ENCODE data around the gene ARHGEF16.

The ARHGEF16 gene

GRCh38 chr1:3483801-3484444 lies 29.5 kb downstream of the ARHGEF16 start:
- DNase-seq = no peak

- DNase-seq = no peak
Observed at GRCh38 chr1:3485016-3485415, 30.6 kb downstream of the ARHGEF16 start.

- DNase-seq = no peak
Observed at GRCh38 chr1:3488432-3488831, 34.0 kb downstream of the ARHGEF16 start.

GRCh38 chr1:3490046-3490745 lies 35.7 kb downstream of the ARHGEF16 start:
- DNase-seq = no peak

GRCh38 chr1:3491291-3492246 lies 37.1 kb downstream of the ARHGEF16 start:
- DNase-seq = peak in 1 of 2 experiments; percentile 17

GRCh38 chr1:3492545-3493246 lies 38.2 kb downstream of the ARHGEF16 start:
- DNase-seq = no peak

- DNase-seq = no peak
Observed at GRCh38 chr1:3494321-3495308, 40.1 kb downstream of the ARHGEF16 start.

- DNase-seq = no peak
Observed at GRCh38 chr1:3495776-3496745, 41.6 kb downstream of the ARHGEF16 start.

- no peak for DNase-seq
Observed at GRCh38 chr1:3496916-3497315, 42.5 kb downstream of the ARHGEF16 start.

- no peak for DNase-seq
Observed at GRCh38 chr1:3497521-3497920, 43.1 kb downstream of the ARHGEF16 start.

- DNase-seq = no peak
Observed at GRCh38 chr1:3498246-3498930, 43.9 kb downstream of the ARHGEF16 start.

GRCh38 chr1:3498986-3499385 lies 44.5 kb downstream of the ARHGEF16 start:
- no peak for DNase-seq

- DNase-seq = no peak
Observed at GRCh38 chr1:3499611-3500010, 45.1 kb downstream of the ARHGEF16 start.

- DNase-seq = no peak
Observed at GRCh38 chr1:3500265-3500835, 45.9 kb downstream of the ARHGEF16 start.

- no peak for DNase-seq
Observed at GRCh38 chr1:3501437-3501836, 47.0 kb downstream of the ARHGEF16 start.

GRCh38 chr1:3501856-3502640 lies 47.6 kb downstream of the ARHGEF16 start:
- no peak for DNase-seq

- no peak for DNase-seq
Observed at GRCh38 chr1:3502641-3503524, 48.4 kb downstream of the ARHGEF16 start.

GRCh38 chr1:3503525-3503886 lies 49.0 kb downstream of the ARHGEF16 start:
- no peak for DNase-seq
